Subcutaneous adipose tissue (tissue), 4 donors: ENCODE results near the gene MUSTN1. TPM values are rescaled to one million over a fixed set of nuclear protein-coding genes. Genes with fewer than 3 reads are reported as not detected.

Experiments
- total RNA-seq, 4 donors: library from RNA; depleted of rRNA; stranded (reverse); fragments of >200 nt; gene quantifications; one replicate each; pipeline ENCODE4 v1.1.0, GENCODE V29; 2016
- TF ChIP-seq, protein P1 (sequence below): fragments of 450-650 bp; IDR thresholded peaks from one replicate; pipeline ENCODE4 v1.5.1; 2016; ENCODE audit warnings: low read depth, mild to moderate bottlenecking, control low read depth, antibody characterized with exemption, moderate library complexity

MUSTN1 gene
- 10 to 100 TPM in 1 of 4 donors, 1 to 10 TPM in 3; 1.3 to 13.0 (median 6.8) TPM for total RNA-seq

- TF ChIP-seq, protein P1, sequence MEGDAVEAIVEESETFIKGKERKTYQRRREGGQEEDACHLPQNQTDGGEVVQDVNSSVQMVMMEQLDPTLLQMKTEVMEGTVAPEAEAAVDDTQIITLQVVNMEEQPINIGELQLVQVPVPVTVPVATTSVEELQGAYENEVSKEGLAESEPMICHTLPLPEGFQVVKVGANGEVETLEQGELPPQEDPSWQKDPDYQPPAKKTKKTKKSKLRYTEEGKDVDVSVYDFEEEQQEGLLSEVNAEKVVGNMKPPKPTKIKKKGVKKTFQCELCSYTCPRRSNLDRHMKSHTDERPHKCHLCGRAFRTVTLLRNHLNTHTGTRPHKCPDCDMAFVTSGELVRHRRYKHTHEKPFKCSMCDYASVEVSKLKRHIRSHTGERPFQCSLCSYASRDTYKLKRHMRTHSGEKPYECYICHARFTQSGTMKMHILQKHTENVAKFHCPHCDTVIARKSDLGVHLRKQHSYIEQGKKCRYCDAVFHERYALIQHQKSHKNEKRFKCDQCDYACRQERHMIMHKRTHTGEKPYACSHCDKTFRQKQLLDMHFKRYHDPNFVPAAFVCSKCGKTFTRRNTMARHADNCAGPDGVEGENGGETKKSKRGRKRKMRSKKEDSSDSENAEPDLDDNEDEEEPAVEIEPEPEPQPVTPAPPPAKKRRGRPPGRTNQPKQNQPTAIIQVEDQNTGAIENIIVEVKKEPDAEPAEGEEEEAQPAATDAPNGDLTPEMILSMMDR: no peak
These were observed at the start of gene MUSTN1 for GRCh38 chr3:52834871-52835501. Gene MUSTN1 (minus strand): TSS chr3:52835019. CDS start chr3:52834948, 71 bp downstream.

GRCh38 chr3:52882377-52882776, 47.6 kb upstream of the MUSTN1 start:
- TF ChIP-seq, protein P1: no peak

- TF ChIP-seq, protein P1: no peak
These were observed 47.1 kb upstream of the MUSTN1 start for GRCh38 chr3:52881871-52882270.

- TF ChIP-seq, protein P1: no peak
These were observed 45.7 kb upstream of the MUSTN1 start for GRCh38 chr3:52880474-52880873.

- TF ChIP-seq, protein P1: no peak
These were observed 45.2 kb upstream of the MUSTN1 start for GRCh38 chr3:52880047-52880446.

GRCh38 chr3:52879581-52879980, 44.8 kb upstream of the MUSTN1 start:
- TF ChIP-seq, protein P1: no peak

- TF ChIP-seq, protein P1: no peak
These were observed 44.3 kb upstream of the MUSTN1 start for GRCh38 chr3:52879090-52879489.
